Omental fat pad (tissue), 4 donors: ENCODE measurements around the gene CA12. TPM values are rescaled to one million over a fixed set of nuclear protein-coding genes. Genes with fewer than 3 reads are reported as not detected.

ENCODE experiments used
- ATAC-seq: fragments of 150-250 bp; one replicate; pipeline ENCODE4 v1.9.1; 2016; ENCODE audit warnings: mild to moderate bottlenecking, moderate library complexity; ENCODE audit not compliant: low FRiP score
- DNase-seq: peaks from one replicate; pipeline ENCODE4 v3.0.0-alpha.2; 2019; ENCODE audit warnings: low spot score
- CTCF ChIP-seq, 3 donors: fragments of 450-650 bp; IDR thresholded peaks; one replicate each; pipeline ENCODE4 v1.5.1; 2016 to 2017; ENCODE audit warnings: antibody characterized with exemption in 3 of 3, mild to moderate bottlenecking in 3 of 3, moderate library complexity in 2 of 3
- total RNA-seq, 4 donors: library from RNA; depleted of rRNA; stranded (reverse); fragments of >200 nt; gene quantifications; one replicate each; pipeline ENCODE4 v1.1.0, GENCODE V29; 2016

The CA12 gene
- 10 to 100 TPM in 2 of 4 donors, 1 to 10 TPM in 1, under 1 TPM in 1; 0.75 to 27.1 (median 10.2) TPM for total RNA-seq

- DNase-seq: no peak
- no peak for TF ChIP-seq CTCF (IDR thresholded peaks at IDR 0.05)
- peak; percentile 69 for ATAC-seq
Measured at GRCh38 chr15:63381301-63382204, at the start of gene CA12. Gene CA12, minus strand, starts transcription at chr15:63381846. Its CDS starts 126 bp downstream, at chr15:63381720.

GRCh38 chr15:63430766-63431451 is 49.3 kb upstream of the CA12 start:
- ATAC-seq (no peak), DNase-seq (no peak)
- no peak for TF ChIP-seq CTCF (IDR thresholded peaks at IDR 0.05)

GRCh38 chr15:63426552-63426951 is 44.9 kb upstream of the CA12 start:
- no peak for ATAC-seq
- TF ChIP-seq CTCF (IDR thresholded peaks at IDR 0.05): no peak
- no peak for DNase-seq

GRCh38 chr15:63425426-63425985 is 43.9 kb upstream of the CA12 start:
- TF ChIP-seq CTCF (IDR thresholded peaks at IDR 0.05): no peak
- DNase-seq (no peak), ATAC-seq (no peak)

GRCh38 chr15:63422891-63423590 is 41.4 kb upstream of the CA12 start:
- no peak for TF ChIP-seq CTCF (IDR thresholded peaks at IDR 0.05)
- ATAC-seq (no peak), DNase-seq (no peak)

- DNase-seq (no peak), ATAC-seq (no peak)
- no peak for TF ChIP-seq CTCF (IDR thresholded peaks at IDR 0.05)
Measured at GRCh38 chr15:63421433-63421832, 39.8 kb upstream of the CA12 start.
